Stimulated activated CD8-positive, alpha-beta memory T cell treated with anti-CD3 and anti-CD28 coated beads, Interleukin-4, amount 100 ng/mL, for 4 hours (primary cell): ENCODE data around the gene PLAC8L1.
"Not testable (repeated sequence)": the region's sequence is repeated elsewhere in the genome, so short reads cannot be mapped to it uniquely, and the experiment has no call there.

Experiments
- DNase-seq, 2 donors: peaks; one replicate each; pipeline ENCODE4 v3.0.0-alpha.2; 2020; ENCODE audit warnings: low read depth in 2 of 2, low spot score in 1 of 2

PLAC8L1 gene

GRCh38 chr5:146105477-146105876 lies at the start of gene PLAC8L1:
Gene PLAC8L1, minus strand, starts transcription at chr5:146105577. Its CDS starts 1,266 bp downstream, at chr5:146104311.
- no peak for DNase-seq

GRCh38 chr5:146151970-146152369 lies 46.6 kb upstream of the PLAC8L1 start:
- DNase-seq, result no peak

GRCh38 chr5:146137967-146138403 lies 32.6 kb upstream of the PLAC8L1 start:
- no peak for DNase-seq

- DNase-seq, result no peak
These were observed 25.2 kb upstream of the PLAC8L1 start for GRCh38 chr5:146130440-146131045.

- no peak for DNase-seq
These were observed 20.7 kb upstream of the PLAC8L1 start for GRCh38 chr5:146126068-146126467.

GRCh38 chr5:146124580-146124979 lies 19.2 kb upstream of the PLAC8L1 start:
- no peak for DNase-seq

GRCh38 chr5:146121451-146121850 lies 16.1 kb upstream of the PLAC8L1 start:
- not testable (repeated sequence) for DNase-seq

- no peak for DNase-seq
These were observed 12.9 kb upstream of the PLAC8L1 start for GRCh38 chr5:146118322-146118721.

GRCh38 chr5:146117216-146117615 lies 11.8 kb upstream of the PLAC8L1 start:
- not testable (repeated sequence) for DNase-seq

GRCh38 chr5:146116361-146116760 lies 11.0 kb upstream of the PLAC8L1 start:
- no peak for DNase-seq

GRCh38 chr5:146112476-146112875 lies 7.1 kb upstream of the PLAC8L1 start:
- DNase-seq, result no peak

- no peak for DNase-seq
These were observed 6.0 kb upstream of the PLAC8L1 start for GRCh38 chr5:146111409-146111808.

GRCh38 chr5:146109379-146109778 lies 4.0 kb upstream of the PLAC8L1 start:
- no peak for DNase-seq

- DNase-seq, result not testable (repeated sequence)
These were observed 3.5 kb upstream of the PLAC8L1 start for GRCh38 chr5:146108870-146109269.

- DNase-seq, result no peak
These were observed 2.5 kb upstream of the PLAC8L1 start for GRCh38 chr5:146107901-146108300.

- no peak for DNase-seq
These were observed 1.8 kb downstream of the PLAC8L1 start for GRCh38 chr5:146103594-146103993.

GRCh38 chr5:146101646-146102045 lies 3.7 kb downstream of the PLAC8L1 start:
- DNase-seq, result no peak

GRCh38 chr5:146098047-146098446 lies 7.3 kb downstream of the PLAC8L1 start:
- no peak for DNase-seq

GRCh38 chr5:146091881-146092280 lies 13.5 kb downstream of the PLAC8L1 start:
- no peak for DNase-seq

- no peak for DNase-seq
These were observed 16.1 kb downstream of the PLAC8L1 start for GRCh38 chr5:146089287-146089686.

GRCh38 chr5:146088098-146088497 lies 17.3 kb downstream of the PLAC8L1 start:
- no peak for DNase-seq

GRCh38 chr5:146084376-146084775 lies 21.0 kb downstream of the PLAC8L1 start:
- DNase-seq, result no peak

- DNase-seq, result no peak
These were observed 22.6 kb downstream of the PLAC8L1 start for GRCh38 chr5:146082798-146083197.
